ENCODE results near the gene CHMP4B.

The CHMP4B gene

DNA sequence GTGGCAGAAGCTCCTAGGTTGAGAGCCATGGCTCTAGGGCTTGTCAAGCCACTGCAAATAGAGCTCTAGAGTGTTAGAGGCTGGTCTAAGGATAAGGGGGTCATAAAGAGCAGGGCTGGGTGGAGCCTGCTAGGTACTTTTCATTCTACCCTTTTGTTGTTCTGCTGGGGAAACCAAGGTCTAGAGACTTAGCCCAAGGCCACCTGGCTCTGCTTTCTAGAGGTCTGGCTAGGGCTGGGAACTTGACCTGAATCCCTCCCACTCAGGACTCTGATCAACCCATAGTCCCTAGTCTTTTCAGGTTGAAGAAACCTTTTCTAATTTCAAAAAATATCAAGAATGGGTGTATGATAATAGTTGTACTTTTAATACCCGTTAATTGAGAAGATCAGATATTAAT lies 13.7 kb downstream of the CHMP4B start:
- H3K27me3 ChIP-seq (ENCODE audit: control insufficient read depth, low read length): no peaks in the 10 kb centered on the region
- H3K9me2 ChIP-seq (replicated peaks; ENCODE audit: control insufficient read depth, low read length): no peaks in the 10 kb centered on the region
- H3K27ac ChIP-seq (ENCODE audit: low read depth, low read length): no peak overlapping the region
- no peak for TF ChIP-seq EZH2phosphoT487 (IDR thresholded peaks at IDR 0.05; ENCODE audit: borderline replicate concordance, low read length)
- TF ChIP-seq, protein P1, sequence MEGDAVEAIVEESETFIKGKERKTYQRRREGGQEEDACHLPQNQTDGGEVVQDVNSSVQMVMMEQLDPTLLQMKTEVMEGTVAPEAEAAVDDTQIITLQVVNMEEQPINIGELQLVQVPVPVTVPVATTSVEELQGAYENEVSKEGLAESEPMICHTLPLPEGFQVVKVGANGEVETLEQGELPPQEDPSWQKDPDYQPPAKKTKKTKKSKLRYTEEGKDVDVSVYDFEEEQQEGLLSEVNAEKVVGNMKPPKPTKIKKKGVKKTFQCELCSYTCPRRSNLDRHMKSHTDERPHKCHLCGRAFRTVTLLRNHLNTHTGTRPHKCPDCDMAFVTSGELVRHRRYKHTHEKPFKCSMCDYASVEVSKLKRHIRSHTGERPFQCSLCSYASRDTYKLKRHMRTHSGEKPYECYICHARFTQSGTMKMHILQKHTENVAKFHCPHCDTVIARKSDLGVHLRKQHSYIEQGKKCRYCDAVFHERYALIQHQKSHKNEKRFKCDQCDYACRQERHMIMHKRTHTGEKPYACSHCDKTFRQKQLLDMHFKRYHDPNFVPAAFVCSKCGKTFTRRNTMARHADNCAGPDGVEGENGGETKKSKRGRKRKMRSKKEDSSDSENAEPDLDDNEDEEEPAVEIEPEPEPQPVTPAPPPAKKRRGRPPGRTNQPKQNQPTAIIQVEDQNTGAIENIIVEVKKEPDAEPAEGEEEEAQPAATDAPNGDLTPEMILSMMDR (IDR thresholded peaks at IDR 0.05; ENCODE audit: low read depth, low read length, poor library complexity, severe bottlenecking): no peak
- H3K79me2 ChIP-seq (ENCODE audit: control insufficient read depth, low read length): peaks cover 96% of the 10 kb centered on the region
- H4K20me1 ChIP-seq (ENCODE audit: control insufficient read depth, insufficient read depth, low read depth, low read length): peaks cover 21% of the 10 kb centered on the region
- no peaks in the 10 kb centered on the region for H3K36me3 ChIP-seq (ENCODE audit: control insufficient read depth, low read length)
- no peaks in the 10 kb centered on the region; the same call in 1 of the 2 replicates for H3F3A ChIP-seq (ENCODE audit: control insufficient read depth, insufficient read depth)
- no peak overlapping the region for H3K4me3 ChIP-seq (ENCODE audit: low read length)
- no peak overlapping the region for H3K4me2 ChIP-seq (ENCODE audit: low read length)
- peaks cover 29% of the 10 kb centered on the region for H3K4me1 ChIP-seq (ENCODE audit: control insufficient read depth, low read length)
- H3K9me3 ChIP-seq (ENCODE audit: control insufficient read depth, insufficient read depth, low read length): no peaks in the 10 kb centered on the region

DNA sequence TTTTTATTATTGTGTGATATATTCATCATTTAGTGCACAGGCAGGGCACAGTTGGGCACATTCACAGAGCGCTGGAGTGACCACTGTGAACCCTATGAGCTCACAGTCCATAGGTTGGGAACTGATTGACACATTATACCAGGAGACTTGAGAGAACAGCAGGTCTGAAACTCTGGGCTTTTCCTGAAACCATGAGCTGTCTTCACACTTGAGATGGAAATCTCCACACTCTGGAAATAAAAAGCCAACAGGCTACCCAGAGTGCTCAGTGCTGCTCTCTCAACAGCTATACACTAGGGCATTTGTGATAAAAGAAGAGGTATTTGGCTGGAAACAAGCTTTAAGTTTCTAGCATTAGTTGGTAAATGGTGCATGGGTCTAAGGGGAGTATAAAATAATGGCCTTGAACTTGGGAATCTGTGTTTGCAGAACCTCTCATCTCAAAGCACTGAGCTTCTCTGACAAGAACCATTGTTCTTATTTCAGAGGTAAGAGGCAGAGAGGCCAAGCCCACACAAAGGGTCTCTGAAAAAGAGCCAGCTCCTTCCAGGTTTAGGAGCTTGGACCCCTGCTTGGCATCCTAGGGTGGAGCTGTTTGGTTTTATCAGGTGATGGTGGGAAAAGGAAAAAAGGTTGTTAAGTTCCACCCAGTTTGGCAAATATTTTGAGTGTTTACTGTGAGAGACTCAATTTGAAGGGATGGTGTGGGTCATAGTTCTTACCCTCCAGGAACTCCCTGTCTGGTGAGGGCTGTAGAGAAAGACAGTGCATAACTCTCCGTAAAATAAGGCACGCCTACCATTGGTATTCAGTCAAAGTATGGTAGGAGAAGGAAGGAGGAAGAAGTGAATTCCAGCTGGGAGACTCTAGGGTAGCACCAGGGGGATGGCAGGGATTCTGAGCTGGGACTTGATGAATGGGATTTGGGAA lies 14.5 kb downstream of the CHMP4B start:
- Histone ChIP-seq H3F3A (ENCODE audit: control insufficient read depth, insufficient read depth) (no peaks in the 10 kb centered on the region), H3K27ac (ENCODE audit: low read depth, low read length) (no peak overlapping the region), H3K4me2 (ENCODE audit: low read length) (no peak overlapping the region), H3K9me2 (replicated peaks; ENCODE audit: control insufficient read depth, low read length) (no peaks in the 10 kb centered on the region), H3K27me3 (ENCODE audit: control insufficient read depth, low read length) (no peaks in the 10 kb centered on the region), H3K9me3 (ENCODE audit: control insufficient read depth, insufficient read depth, low read length) (no peaks in the 10 kb centered on the region), H3K36me3 (ENCODE audit: control insufficient read depth, low read length) (no peaks in the 10 kb centered on the region), H4K20me1 (ENCODE audit: control insufficient read depth, insufficient read depth, low read depth, low read length) (peaks cover 21% of the 10 kb centered on the region; the same call in 1 of the 2 replicates), H3K4me1 (ENCODE audit: control insufficient read depth, low read length) (peaks cover 25% of the 10 kb centered on the region), H3K79me2 (ENCODE audit: control insufficient read depth, low read length) (peaks cover 96% of the 10 kb centered on the region), H3K4me3 (ENCODE audit: low read length) (no peak overlapping the region)
- TF ChIP-seq EZH2phosphoT487 (IDR thresholded peaks at IDR 0.05; ENCODE audit: borderline replicate concordance, low read length): no peak
- TF ChIP-seq, protein P1 (IDR thresholded peaks at IDR 0.05; ENCODE audit: low read depth, low read length, poor library complexity, severe bottlenecking): no peak

DNA sequence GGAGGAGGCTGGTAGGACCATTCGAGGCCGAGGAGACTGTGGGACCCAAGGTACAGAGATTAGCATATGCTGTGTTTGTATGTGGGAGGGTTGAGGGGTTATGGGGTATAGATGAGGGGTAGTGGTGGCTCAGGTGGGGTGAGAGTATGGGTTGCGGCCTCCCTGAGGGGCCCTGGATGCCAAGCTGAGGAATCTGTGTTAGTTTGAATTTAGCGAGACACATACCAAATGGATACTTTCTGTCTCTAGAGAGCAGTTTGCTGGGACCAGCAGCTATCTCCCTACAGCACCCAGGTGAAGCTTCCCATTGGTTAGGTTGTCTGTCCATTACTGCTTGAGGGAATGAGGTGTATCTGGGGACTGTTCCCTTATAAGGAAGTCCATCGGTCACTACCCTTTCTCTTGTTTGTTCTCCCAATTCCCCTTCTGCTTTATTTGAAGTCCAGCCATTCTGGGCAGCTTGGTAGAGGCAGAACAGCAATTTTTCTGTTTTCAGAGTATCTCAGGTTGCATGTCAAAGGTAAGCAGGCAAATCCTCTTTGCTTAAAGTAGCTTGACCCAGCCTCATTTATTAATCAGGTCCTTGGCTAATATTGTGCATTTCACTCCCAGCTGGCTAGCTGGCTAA lies 15.2 kb downstream of the CHMP4B start:
- H3K4me2 ChIP-seq (ENCODE audit: low read length): no peak overlapping the region

More for the DNA sequence above, 15.2 kb downstream of the CHMP4B start:
- Histone ChIP-seq H3K27me3 (ENCODE audit: control insufficient read depth, low read length) (no peaks in the 10 kb centered on the region), H3K27ac (ENCODE audit: low read depth, low read length) (no peak overlapping the region), H4K20me1 (ENCODE audit: control insufficient read depth, insufficient read depth, low read depth, low read length) (peaks cover 21% of the 10 kb centered on the region; the same call in 1 of the 2 replicates), H3K79me2 (ENCODE audit: control insufficient read depth, low read length) (peaks cover 94% of the 10 kb centered on the region), H3K4me3 (ENCODE audit: low read length) (no peak overlapping the region), H3F3A (ENCODE audit: control insufficient read depth, insufficient read depth) (no peaks in the 10 kb centered on the region), H3K9me2 (replicated peaks; ENCODE audit: control insufficient read depth, low read length) (no peaks in the 10 kb centered on the region), H3K9me3 (ENCODE audit: control insufficient read depth, insufficient read depth, low read length) (no peaks in the 10 kb centered on the region), H3K4me1 (ENCODE audit: control insufficient read depth, low read length) (peaks cover 25% of the 10 kb centered on the region), H3K36me3 (ENCODE audit: control insufficient read depth, low read length) (no peaks in the 10 kb centered on the region)
- no peak for TF ChIP-seq EZH2phosphoT487 (IDR thresholded peaks at IDR 0.05; ENCODE audit: borderline replicate concordance, low read length)
- TF ChIP-seq, protein P1 (IDR thresholded peaks at IDR 0.05; ENCODE audit: low read depth, low read length, poor library complexity, severe bottlenecking): no peak
